SIG-M5 (cell line): ENCODE data around the gene BRAF.
"Not testable (repeated sequence)": the region's sequence is repeated elsewhere in the genome, so short reads cannot be mapped to it uniquely, and the experiment has no call there.

ENCODE experiments used
- DNase-seq: peaks from one replicate; lab custom pipeline; 2025; lab: John Stamatoyannopoulos, UW

The BRAF gene

GRCh38 chr7:140678816-140679130 is 246.0 kb downstream of the BRAF start:
- DNase-seq: no peak

GRCh38 chr7:140678081-140678815 is 246.5 kb downstream of the BRAF start:
- no peak for DNase-seq

DNA sequence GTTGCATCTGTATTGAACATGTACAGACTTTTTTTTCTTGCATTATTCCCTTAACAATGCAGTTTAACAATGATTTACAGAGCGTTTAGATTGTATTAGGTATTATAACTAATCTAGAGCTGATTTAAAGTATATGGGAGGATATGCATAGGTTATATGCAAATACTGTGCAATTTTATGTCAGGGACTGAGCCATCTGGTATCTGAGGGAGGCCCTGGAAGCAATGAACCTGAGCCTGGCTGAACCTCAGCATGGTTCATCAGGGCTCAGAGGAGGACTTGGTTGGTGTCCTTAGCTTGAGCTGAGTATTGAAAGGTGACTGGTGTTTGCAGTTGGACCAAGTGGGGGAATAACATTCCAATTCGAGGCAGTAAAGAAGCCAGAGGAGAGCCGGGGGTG is 247.2 kb downstream of the BRAF start:
- DNase-seq: no peak

DNA sequence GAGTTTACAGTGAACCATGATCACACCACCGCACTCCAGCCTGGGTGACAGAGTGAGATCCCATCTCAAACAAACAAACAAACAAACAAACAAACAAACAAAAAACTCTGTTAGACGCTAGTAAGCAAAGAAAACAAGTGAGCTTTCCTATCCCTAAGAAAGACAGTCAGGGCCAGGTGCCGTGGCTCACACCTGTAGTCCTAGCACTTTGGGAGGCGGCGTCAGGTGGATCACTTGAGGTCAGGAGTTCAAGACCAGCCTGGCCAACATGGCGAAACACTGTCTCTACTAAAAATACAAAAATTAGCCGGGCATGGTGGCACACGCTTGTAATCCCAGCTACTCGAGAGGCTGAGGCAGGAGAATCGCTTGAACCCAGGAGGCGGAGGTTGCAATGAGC is 247.8 kb downstream of the BRAF start:
- not testable (repeated sequence) for DNase-seq

DNA sequence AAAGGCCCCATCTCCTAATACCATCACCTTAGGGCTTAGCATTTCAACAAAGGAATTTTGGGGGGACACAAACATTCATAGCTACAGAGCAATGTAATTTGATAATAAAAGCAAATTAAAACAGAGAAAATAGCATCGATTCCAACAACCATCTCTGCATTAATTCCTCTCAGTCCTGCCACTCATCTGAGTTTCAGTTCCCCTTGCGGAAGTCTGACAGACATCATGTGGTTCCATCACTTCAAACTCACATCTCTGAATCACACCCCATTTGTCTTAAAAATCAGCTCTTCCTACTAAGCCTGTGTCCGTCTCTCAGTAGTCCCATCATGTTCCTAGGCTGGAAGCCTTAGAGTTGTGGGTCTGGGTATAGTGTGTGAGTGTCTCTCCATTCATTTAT is 248.4 kb downstream of the BRAF start:
- peak; percentile 25 for DNase-seq

DNA sequence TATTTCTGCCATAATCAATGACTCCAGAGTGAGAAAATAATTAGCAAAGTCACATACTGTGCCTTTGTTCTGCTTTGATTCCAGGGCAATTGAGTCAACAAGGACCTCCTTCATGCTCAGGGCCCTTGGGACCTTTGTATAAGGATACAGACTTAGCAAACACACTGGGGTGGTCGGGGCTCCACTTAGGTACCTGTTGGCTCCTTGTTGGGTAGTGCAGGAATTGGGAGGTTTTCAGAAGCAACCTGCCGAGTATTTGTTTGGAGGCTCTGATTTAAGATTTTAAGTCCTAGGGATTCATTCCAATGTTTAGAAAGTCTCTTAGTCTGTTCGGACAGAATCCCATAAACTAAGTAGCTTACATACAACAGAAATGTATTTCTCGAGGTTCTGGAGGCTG is 249.0 kb downstream of the BRAF start:
- no peak for DNase-seq

DNA sequence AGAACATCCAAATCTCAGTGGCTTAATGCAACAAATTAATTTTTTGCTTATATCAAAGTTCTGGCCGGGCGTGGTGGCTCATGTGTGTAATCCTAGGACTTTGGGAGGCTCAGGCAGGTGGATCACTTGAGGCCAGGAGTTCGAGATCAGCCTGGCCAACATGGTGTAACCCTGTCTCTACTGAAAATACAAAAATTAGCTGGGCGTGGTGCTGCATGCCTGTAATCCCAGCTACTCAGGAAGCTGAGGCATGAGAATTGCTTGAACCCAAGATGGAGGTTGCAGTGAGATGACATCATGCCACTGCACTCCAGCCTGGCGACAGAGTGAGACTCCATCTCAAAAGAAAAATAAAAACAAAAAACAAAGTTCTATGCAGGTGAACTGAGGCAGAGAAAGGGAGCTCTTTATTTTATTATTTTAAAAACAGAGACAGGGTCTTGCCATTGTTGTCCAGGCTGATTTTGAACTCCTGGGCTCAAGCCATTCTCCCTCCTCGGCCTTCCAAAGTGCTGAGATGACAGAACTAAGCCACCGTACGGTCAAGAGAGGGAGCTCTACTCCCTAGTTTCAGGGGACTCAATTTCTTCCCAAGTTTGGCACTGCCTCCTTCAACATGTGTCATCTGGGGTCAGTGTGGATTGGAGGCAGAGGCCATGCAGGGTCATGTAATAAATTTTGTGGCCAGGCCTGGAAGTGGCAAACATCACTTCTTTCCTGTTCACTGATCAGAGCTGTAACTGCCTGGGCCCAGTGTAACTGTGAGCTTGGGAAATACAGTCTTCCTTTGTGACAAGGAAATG is 249.6 kb downstream of the BRAF start:
- no peak for DNase-seq

- no peak for DNase-seq
These were observed 250.4 kb downstream of the BRAF start for GRCh38 chr7:140674356-140674800.

GRCh38 chr7:140673774-140674155 is 251.0 kb downstream of the BRAF start:
- no peak for DNase-seq

DNA sequence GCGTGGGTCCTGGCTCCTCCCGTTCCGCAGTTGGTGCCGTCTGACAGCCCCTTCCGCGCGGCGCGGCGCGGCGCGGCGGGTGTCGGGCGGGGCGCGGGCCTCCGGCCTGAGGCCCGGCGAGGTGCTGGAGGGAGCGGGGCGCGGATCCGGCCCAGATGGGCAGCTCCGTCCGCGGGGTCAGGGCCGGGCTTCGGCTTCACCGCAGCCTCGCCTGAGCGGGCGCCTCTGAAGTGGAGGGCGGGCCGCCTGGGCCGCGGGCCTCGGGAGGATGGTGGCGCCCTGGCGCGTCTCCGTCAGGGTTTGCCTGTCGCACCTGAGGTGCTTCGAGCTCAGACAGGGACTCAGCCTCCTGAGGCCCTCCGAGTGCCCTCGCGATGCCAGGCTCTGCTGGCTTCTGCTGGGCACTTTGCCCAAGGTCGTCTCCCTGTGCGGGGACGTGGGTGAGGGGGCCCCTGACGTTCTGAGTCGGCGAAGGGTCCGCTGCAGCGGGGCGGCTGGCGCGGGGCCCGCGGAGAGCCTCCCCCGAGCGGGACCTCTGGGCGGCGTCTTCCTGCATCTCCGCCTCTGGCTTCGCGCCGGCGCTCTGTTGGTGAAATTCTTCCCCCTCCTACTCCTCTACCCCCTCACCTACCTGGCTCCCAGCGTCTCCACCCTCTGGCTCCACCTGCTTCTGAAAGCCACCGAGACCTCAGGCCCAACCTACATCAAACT is 251.5 kb downstream of the BRAF start:
- no peak for DNase-seq

GRCh38 chr7:140672382-140673062 is 252.2 kb downstream of the BRAF start, which contains the start of gene ADCK2:
Gene ADCK2, plus strand, starts transcription at chr7:140672945. Its CDS starts 386 bp downstream, at chr7:140673331.
- no peak for DNase-seq

DNA sequence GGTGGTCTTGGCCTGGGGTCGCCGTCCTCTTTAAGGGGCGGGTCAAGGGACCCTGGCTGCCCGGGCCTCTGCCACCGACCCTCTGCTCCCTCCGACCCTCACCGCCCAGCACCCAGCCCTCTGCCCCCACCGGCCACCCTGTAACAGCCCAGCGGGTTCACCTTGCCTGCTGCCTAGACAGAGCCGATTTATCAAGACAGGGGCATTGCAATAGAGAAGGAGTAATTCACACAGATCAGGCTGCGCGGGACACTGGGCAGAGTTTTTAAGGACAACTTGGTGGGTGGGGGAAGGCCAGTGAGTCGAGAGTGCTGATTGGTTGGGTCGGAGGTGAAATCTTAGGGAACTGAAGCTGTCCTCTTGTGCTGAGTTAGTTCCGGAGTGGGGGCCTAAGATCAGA is 252.8 kb downstream of the BRAF start:
- DNase-seq: no peak

- no peak for DNase-seq
These were observed 254.3 kb downstream of the BRAF start for GRCh38 chr7:140670343-140670935.

DNA sequence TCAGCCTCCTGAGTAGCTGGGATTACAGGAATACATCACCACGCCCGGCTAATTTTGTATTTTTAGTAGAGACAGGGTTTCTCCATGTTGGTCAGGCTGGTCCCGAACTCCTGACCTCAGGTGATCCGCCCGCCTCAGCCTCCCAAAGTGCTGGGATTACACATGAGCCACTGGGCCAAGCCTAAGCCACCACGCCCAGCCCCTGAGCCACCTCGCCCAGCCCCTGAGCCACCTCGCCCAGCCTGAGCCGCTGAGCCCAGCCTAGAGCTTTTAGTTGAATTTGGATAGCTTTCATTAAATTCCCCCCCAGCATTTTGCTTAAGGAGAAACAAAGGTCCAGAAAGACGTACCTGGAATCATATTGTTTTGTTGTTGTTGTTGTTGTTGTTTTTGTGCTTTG is 254.9 kb downstream of the BRAF start:
- not testable (repeated sequence) for DNase-seq

- no peak for DNase-seq
These were observed 255.4 kb downstream of the BRAF start for GRCh38 chr7:140669352-140669751.
